HCT116 (cell line): ENCODE results near the gene NLRP12. TPM values are rescaled to one million over a fixed set of nuclear protein-coding genes. Genes with fewer than 3 reads are reported as not detected.

Experiments
- ATAC-seq: fragments of 200-7000 bp; cut with Tn5 transposase; 2 replicates; pipeline ENCODE4 v1.9.1; 2020; ENCODE audit warnings: mild to moderate bottlenecking, moderate library complexity
- BruUV-seq: library from RNA; stranded (reverse); fragments of 400-500 nt; replicated peaks from 2 replicates; lab custom pipeline; 2021; lab: Mats Ljungman, UMichigan
- CTCF ChIA-PET: fragments of 300-600 bp; sonication (Branson Sonifier 250); formaldehyde crosslinking; loops from one replicate; lab custom pipeline; 2021; ENCODE audit warnings: antibody characterized with exemption; lab: Charles Lee
- POLR2A ChIA-PET: fragments of 300-600, 350-600 bp; sonication (Branson Sonifier 250); formaldehyde crosslinking; loops from one replicate; lab custom pipeline; 2021; ENCODE audit warnings: antibody characterized with exemption; lab: Charles Lee
- RAD21 ChIA-PET, 2 experiments: fragments of 300-600 bp; sonication (Branson Sonifier 250); formaldehyde crosslinking; loops; one replicate each; lab custom pipeline; 2023; ENCODE audit warnings: low total read pairs in 2 of 2; ENCODE audit not compliant: uncharacterized antibody in 2 of 2, unreplicated experiment in 2 of 2, low non-redundant PET in 1 of 2; lab: Charles Lee
- DNase-seq: peaks from one replicate; pipeline ENCODE4 v3.0.0-alpha.2; 2010; ENCODE audit warnings: low read depth, low spot score
- H2AFZ ChIP-seq: fragments of 200-600 bp; shearing (Covaris generic), sonication (generic); 2 replicates; pipeline ENCODE4 v1.6.1; 2017; ENCODE audit warnings: low read depth, mixed run types, mixed read lengths, antibody characterized with exemption, low read length; ENCODE audit not compliant: poor library complexity, severe bottlenecking
- H3K27ac ChIP-seq: 2 replicates; pipeline ENCODE4 v1.5.1; 2012; ENCODE audit warnings: low read depth, low read length
- H3K27me3 ChIP-seq: fragments of 200-600 bp; sonication (generic); 2 replicates; pipeline ENCODE4 v1.6.1; 2016; ENCODE audit warnings: mixed run types, low read length, mixed read lengths; ENCODE audit not compliant: insufficient read depth
- H3K36me3 ChIP-seq, 2 experiments: fragments of 200-500 bp in 1 of 2; fragments of 200-600 bp in 1 of 2; sonication (Bioruptor generic) in 1 of 2; sonication (generic) in 1 of 2; 2 replicates each; pipeline versions ENCODE4 v1.5.1 to v1.6.1; 2014 to 2016; ENCODE audit warnings: low read length in 2 of 2, inconsistent platforms in 1 of 2, mixed read lengths in 1 of 2, mixed run types in 1 of 2; ENCODE audit not compliant: insufficient read depth in 2 of 2, control insufficient read depth in 1 of 2
- H3K4me1 ChIP-seq, 2 experiments: fragments of 200-600 bp in 1 of 2; sonication (generic) in 1 of 2; 2 replicates each; pipeline versions ENCODE4 v1.5.1 to v1.6.1; 2012 to 2017; ENCODE audit warnings: low read length in 2 of 2, inconsistent platforms in 1 of 2, mild to moderate bottlenecking in 1 of 2, mixed read lengths in 1 of 2, mixed run types in 1 of 2, moderate library complexity in 1 of 2; ENCODE audit not compliant: insufficient read depth in 2 of 2, control insufficient read depth in 1 of 2
- H3K4me2 ChIP-seq: fragments of 200-600 bp; sonication (generic); 2 replicates; pipeline ENCODE4 v1.6.1; 2017; ENCODE audit warnings: mixed run types, low read length, mixed read lengths
- H3K4me3 ChIP-seq, 2 experiments: fragments of 200-600 bp in 1 of 2; sonication (generic) in 1 of 2; replicated peaks in 1 of 2; 2 replicates each; pipeline ENCODE4 v1.5.1; 2011 to 2016; ENCODE audit warnings: low read length in 2 of 2, control low read depth in 1 of 2, low read depth in 1 of 2, mild to moderate bottlenecking in 1 of 2, mixed read lengths in 1 of 2, mixed run types in 1 of 2
- H3K79me2 ChIP-seq: fragments of 200-600 bp; sonication (generic); 2 replicates; pipeline ENCODE4 v1.6.1; 2017; ENCODE audit warnings: mild to moderate bottlenecking, mixed run types, low read length, moderate library complexity, mixed read lengths; ENCODE audit not compliant: insufficient read depth
- H3K9ac ChIP-seq: fragments of 200-600 bp; sonication (generic); 2 replicates; pipeline ENCODE4 v1.6.1; 2016; ENCODE audit warnings: low read length, mixed read lengths
- H3K9me2 ChIP-seq: fragments of 200-600 bp; sonication (generic), shearing (Covaris generic); 2 replicates; pipeline ENCODE4 v1.6.1; 2017; ENCODE audit warnings: mixed run types, mild to moderate bottlenecking, moderate library complexity; ENCODE audit not compliant: insufficient read depth
- H3K9me3 ChIP-seq, 2 experiments: fragments of 200-500 bp in 1 of 2; fragments of 200-600 bp in 1 of 2; sonication (Bioruptor generic) in 1 of 2; sonication (generic) in 1 of 2; 2 replicates each; pipeline ENCODE4 v1.6.1; 2014 to 2017; ENCODE audit warnings: low read length in 2 of 2, mixed read lengths in 2 of 2, inconsistent platforms in 1 of 2, low read depth in 1 of 2, mild to moderate bottlenecking in 1 of 2, mixed run types in 1 of 2, moderate library complexity in 1 of 2; ENCODE audit not compliant: control insufficient read depth in 1 of 2, insufficient read depth in 1 of 2
- H4K20me1 ChIP-seq: fragments of 200-600 bp; sonication (generic), shearing (Covaris generic); 2 replicates; pipeline ENCODE4 v1.6.1; 2017; ENCODE audit warnings: mixed run types, mild to moderate bottlenecking, moderate library complexity; ENCODE audit not compliant: insufficient read depth
- CBX3 ChIP-seq: IDR thresholded peaks from 2 replicates; pipeline ENCODE4 v1.6.1; 2012; ENCODE audit warnings: low read depth
- CEBPB ChIP-seq: IDR thresholded peaks from 2 replicates; pipeline ENCODE4 v1.6.1; 2012; ENCODE audit warnings: low read depth
- CTCF ChIP-seq, 3 experiments: fragments of 200-600 bp in 1 of 3; sonication (generic) in 1 of 3; IDR thresholded peaks in 2 of 3; conservative IDR thresholded peaks in 1 of 3; 2 replicates each; pipeline ENCODE4 v1.5.1; 2012 to 2017; ENCODE audit warnings: low read depth in 2 of 3, low read length in 2 of 3, antibody characterized with exemption in 1 of 3, borderline replicate concordance in 1 of 3, control low read depth in 1 of 3, mild to moderate bottlenecking in 1 of 3, mixed read lengths in 1 of 3, mixed run types in 1 of 3, moderate library complexity in 1 of 3; ENCODE audit not compliant: insufficient read depth in 1 of 3
- EGR1 ChIP-seq: IDR thresholded peaks from 2 replicates; pipeline ENCODE4 v1.6.1; 2012; ENCODE audit warnings: low read depth
- ELF1 ChIP-seq: IDR thresholded peaks from 2 replicates; pipeline ENCODE4 v1.6.1; 2012; ENCODE audit warnings: low read depth, borderline replicate concordance
- EZH2 ChIP-seq: fragments of 200-600 bp; sonication (generic); IDR thresholded peaks from 2 replicates; pipeline ENCODE4 v1.6.1; 2017; ENCODE audit warnings: antibody characterized with exemption, mixed run types
- FOSL1 ChIP-seq: IDR thresholded peaks from 2 replicates; pipeline ENCODE4 v1.6.1; 2012; ENCODE audit warnings: low read depth
- JUND ChIP-seq: IDR thresholded peaks from 2 replicates; pipeline ENCODE4 v1.6.1; 2012
- MAX ChIP-seq: IDR thresholded peaks from 2 replicates; pipeline ENCODE4 v1.6.1; 2012
- POLR2A ChIP-seq: IDR thresholded peaks from 2 replicates; pipeline ENCODE4 v1.7.0; 2011; ENCODE audit warnings: borderline replicate concordance; ENCODE audit not compliant: insufficient read depth, insufficient read length; ENCODE audit errors: extremely low read depth
- POLR2AphosphoS5 ChIP-seq: IDR thresholded peaks from 2 replicates; pipeline ENCODE4 v1.6.1; 2011; ENCODE audit warnings: mild to moderate bottlenecking, low read depth, low read length, moderate library complexity
- RAD21 ChIP-seq: IDR thresholded peaks from 2 replicates; pipeline ENCODE4 v1.6.1; 2012; ENCODE audit warnings: low read depth, mild to moderate bottlenecking
- SP1 ChIP-seq: IDR thresholded peaks from 2 replicates; pipeline ENCODE4 v1.6.1; 2012; ENCODE audit warnings: low read depth
- SRF ChIP-seq: IDR thresholded peaks from 2 replicates; pipeline ENCODE4 v1.6.1; 2012; ENCODE audit warnings: low read depth
- TCF7L2 ChIP-seq: IDR thresholded peaks from 2 replicates; pipeline ENCODE4 v1.7.0; 2011; ENCODE audit warnings: borderline replicate concordance, inconsistent platforms; ENCODE audit not compliant: insufficient read depth, insufficient read length; ENCODE audit errors: extremely low read depth
- ZFX ChIP-seq: fragments of 450-650 bp; IDR thresholded peaks from 2 replicates; pipeline ENCODE4 v1.6.1; 2017
- intact Hi-C: fragments of 100-400 bp; cut with micrococcal nuclease; formaldehyde crosslinking; loops from 2 replicates; pipeline ENCODE4 v1.10.0; 2022
- total RNA-seq: library from RNA; stranded (reverse); gene quantifications from one replicate; pipeline ENCODE4 v1.2.1, GENCODE V29; 2021; ENCODE audit not compliant: unreplicated experiment

The NLRP12 gene
- total RNA-seq, 1 experiment from 2014 or later: 0.25 TPM

GRCh38 chr19:53795019-53795418 is 29.1 kb downstream of the NLRP12 start:
- Histone ChIP-seq H3K4me1 (no peaks in the 10 kb centered on the region), H3K4me3 (no peak overlapping the region), H3K9ac (no peak overlapping the region), H3K79me2 (no peaks in the 10 kb centered on the region), H3K36me3 (no peaks in the 10 kb centered on the region), H3K27me3 (no peaks in the 10 kb centered on the region), H3K27ac (no peak overlapping the region), H3K4me2 (no peak overlapping the region), H3K9me3 (peaks cover 0 to 3% of the 10 kb centered on the region in 2 experiments; a peak in 1 of 4 replicates), H4K20me1 (no peaks in the 10 kb centered on the region), H2AFZ (no peak overlapping the region), H3K9me2 (no peaks in the 10 kb centered on the region)
- TF ChIP-seq CEBPB: no peak
- no peak for TF ChIP-seq CBX3
- no peak for TF ChIP-seq CTCF (IDR thresholded peaks at IDR 0.05 in 2 of 3, conservative IDR thresholded peaks at IDR 0.05 in 1 of 3; ENCODE audit: borderline replicate concordance in 1 of 3, insufficient read depth in 1 of 3, low read depth in 2 of 3, low read length in 2 of 3)
- TF ChIP-seq JUND: no peak
- no peak for TF ChIP-seq POLR2AphosphoS5
- no peak for TF ChIP-seq ELF1
- BruUV-seq: no TSS peak
- ChIA-PET CTCF (no interaction called here), RAD21 (no interaction called here), POLR2A (no interaction called here)
- ATAC-seq: no peak
- no peak for DNase-seq
- intact Hi-C loops: no loop called here

- H2AFZ ChIP-seq: no peak overlapping the region
- ChIA-PET POLR2A (no interaction called here), RAD21 (interaction anchor here (0.6 to 0.7 kb wide), 4 partner anchors 16 to 639 kb away, joined by 3 to 10 read pairs (median 4); no protein-coding TSS in a partner anchor), CTCF (interaction anchor here (0.6 to 2.3 kb wide), 29 partner anchors 8 to 598 kb away, joined by 3 to 31 read pairs (median 4); partner anchors contain the start of genes CNOT3 and MBOAT7)
- H3K4me2 ChIP-seq: no peak overlapping the region
- no peak overlapping the region for H3K9ac ChIP-seq
- H3K27ac ChIP-seq: no peak overlapping the region
- no peaks in the 10 kb centered on the region for H3K36me3 ChIP-seq
- BruUV-seq: no TSS peak
- H3K4me3 ChIP-seq: no peak overlapping the region
- H3K27me3 ChIP-seq: no peaks in the 10 kb centered on the region
- peak; percentile 82 for DNase-seq
- H3K79me2 ChIP-seq: no peaks in the 10 kb centered on the region
- ATAC-seq: peak; percentile 100
- H4K20me1 ChIP-seq: no peaks in the 10 kb centered on the region
- no peaks in the 10 kb centered on the region for H3K9me2 ChIP-seq
- intact Hi-C loops: loop anchor here (1.0 kb wide), 2 partner anchors 20 to 231 kb away; no protein-coding TSS in a partner anchor
- H3K4me1 ChIP-seq: no peaks in the 10 kb centered on the region
- peaks cover 0 to 3% of the 10 kb centered on the region in 2 experiments; a peak in 1 of 4 replicates for H3K9me3 ChIP-seq
- TF ChIP-seq EZH2: no peak
- no peak for TF ChIP-seq FOSL1
- no peak for TF ChIP-seq TCF7L2
- no peak for TF ChIP-seq JUND
- TF ChIP-seq EGR1: no peak
- no peak for TF ChIP-seq ELF1
- no peak for TF ChIP-seq POLR2AphosphoS5
- no peak for TF ChIP-seq SP1
- no peak for TF ChIP-seq ZFX
- TF ChIP-seq SRF: no peak
- no peak for TF ChIP-seq POLR2A
- TF ChIP-seq MAX: no peak
- TF ChIP-seq CTCF (IDR thresholded peaks at IDR 0.05 in 2 of 3, conservative IDR thresholded peaks at IDR 0.05 in 1 of 3; ENCODE audit: borderline replicate concordance in 1 of 3, insufficient read depth in 1 of 3, low read depth in 2 of 3, low read length in 2 of 3): peak; percentile 99
- TF ChIP-seq RAD21: peak; percentile 90
Observed at GRCh38 chr19:53792721-53793433, 31.2 kb downstream of the NLRP12 start.
